Liver (tissue), 9 donors: ENCODE data around the gene PFKFB4. TPM values are rescaled to one million over a fixed set of nuclear protein-coding genes. Genes with fewer than 3 reads are reported as not detected.

Experiments
- DNase-seq: peaks from one replicate; pipeline ENCODE4 v3.0.0-alpha.2; 2017; ENCODE audit warnings: low spot score
- H3K27ac ChIP-seq, 2 donors: one replicate each; pipeline ENCODE4 v1.7.0; 2013; ENCODE audit warnings: inconsistent platforms in 2 of 2, low read length in 2 of 2, control low read depth in 1 of 2, low read depth in 1 of 2, mild to moderate bottlenecking in 1 of 2
- H3K27me3 ChIP-seq, 4 donors: one replicate each; pipeline versions ENCODE4 v1.6.1 to v1.7.0; 2013; ENCODE audit warnings: low read length in 3 of 4, inconsistent platforms in 1 of 4, mild to moderate bottlenecking in 1 of 4, moderate library complexity in 1 of 4; ENCODE audit not compliant: control insufficient read depth in 4 of 4, insufficient read depth in 4 of 4
- H3K36me3 ChIP-seq, 4 donors: one replicate each; pipeline versions ENCODE4 v1.6.1 to v1.7.0; 2013; ENCODE audit warnings: low read length in 3 of 4, mild to moderate bottlenecking in 3 of 4, low read depth in 1 of 4, moderate library complexity in 1 of 4; ENCODE audit not compliant: control insufficient read depth in 4 of 4, insufficient read depth in 3 of 4
- H3K4me1 ChIP-seq, 4 donors: one replicate each; pipeline versions ENCODE4 v1.6.1 to v1.7.0; 2013; ENCODE audit warnings: low read length in 3 of 4, mild to moderate bottlenecking in 3 of 4, moderate library complexity in 1 of 4; ENCODE audit not compliant: control insufficient read depth in 4 of 4, insufficient read depth in 4 of 4
- H3K4me3 ChIP-seq, 3 donors: one replicate each; pipeline versions ENCODE4 v1.6.1 to v1.7.0; 2013; ENCODE audit warnings: low read length in 3 of 3, control low read depth in 1 of 3, low read depth in 1 of 3, mild to moderate bottlenecking in 1 of 3
- H3K9ac ChIP-seq, 2 donors: one replicate each; pipeline ENCODE4 v1.7.0; 2013; ENCODE audit warnings: low read length in 2 of 2, mild to moderate bottlenecking in 2 of 2, moderate library complexity in 2 of 2, control low read depth in 1 of 2, low read depth in 1 of 2
- H3K9me3 ChIP-seq, 4 donors: one replicate each; pipeline versions ENCODE4 v1.6.1 to v1.7.0; 2013; ENCODE audit warnings: low read length in 3 of 4; ENCODE audit not compliant: control insufficient read depth in 4 of 4
- ATF3 ChIP-seq: IDR thresholded peaks from 2 replicates; pipeline ENCODE4 v1.6.1; 2016; ENCODE audit warnings: antibody characterized with exemption
- EGR1 ChIP-seq, 2 donors: IDR thresholded peaks; 2 replicates each; pipeline ENCODE4 v1.6.1; 2016 to 2018; ENCODE audit warnings: antibody characterized with exemption in 2 of 2, low read depth in 2 of 2
- FOXA2 ChIP-seq: IDR thresholded peaks from 2 replicates; pipeline ENCODE4 v1.6.1; 2016; ENCODE audit warnings: antibody characterized with exemption
- GABPA ChIP-seq, 2 donors: IDR thresholded peaks in 1 of 2; conservative IDR thresholded peaks in 1 of 2; 2 replicates each; pipeline ENCODE4 v1.6.1; 2016; ENCODE audit warnings: antibody characterized with exemption in 2 of 2, mild to moderate bottlenecking in 1 of 2, moderate library complexity in 1 of 2
- HNF4A ChIP-seq, 2 donors: conservative IDR thresholded peaks; 2 replicates each; pipeline ENCODE4 v1.6.1; 2016; ENCODE audit warnings: antibody characterized with exemption in 2 of 2, mild to moderate bottlenecking in 2 of 2
- JUND ChIP-seq, 2 donors: IDR thresholded peaks; 2 replicates each; pipeline ENCODE4 v1.6.1; 2016; ENCODE audit warnings: antibody characterized with exemption in 2 of 2
- MAX ChIP-seq: IDR thresholded peaks from 2 replicates; pipeline ENCODE4 v1.6.1; 2016; ENCODE audit warnings: antibody characterized with exemption
- RAD21 ChIP-seq, 2 donors: IDR thresholded peaks; 2 replicates each; pipeline ENCODE4 v1.6.1; 2016; ENCODE audit warnings: antibody characterized with exemption in 2 of 2, mild to moderate bottlenecking in 2 of 2
- RXRA ChIP-seq, 2 donors: IDR thresholded peaks; 2 replicates each; pipeline ENCODE4 v1.6.1; 2017 to 2018; ENCODE audit warnings: antibody characterized with exemption in 2 of 2, mild to moderate bottlenecking in 1 of 2
- SP1 ChIP-seq: IDR thresholded peaks from 2 replicates; pipeline ENCODE4 v1.6.1; 2018; ENCODE audit warnings: antibody characterized with exemption, mild to moderate bottlenecking
- YY1 ChIP-seq: IDR thresholded peaks from 2 replicates; pipeline ENCODE4 v1.6.1; 2016; ENCODE audit warnings: antibody characterized with exemption, mild to moderate bottlenecking
- ZBTB33 ChIP-seq: IDR thresholded peaks from 2 replicates; pipeline ENCODE4 v1.6.1; 2016; ENCODE audit warnings: antibody characterized with exemption
- WGBS: extraction: QIAGEN DNeasy Blood & Tissue Kit; methylation state at CpG from one replicate; pipeline ENCODE4 v1.1.7; 2013; 5-methylcytosine and 5-hydroxymethylcytosine counted together
- polyA plus RNA-seq, 2 donors: library from polyadenylated mRNA; stranded (reverse) in 1 of 2; unstranded in 1 of 2; fragments of 200-250 nt in 1 of 2; fragments of >200 nt in 1 of 2; fragmentation: Nextera tagmentation in 1 of 2; extraction: Ambion mirVana in 1 of 2; gene quantifications; one replicate each; pipeline versions ENCODE4 v1.2.1 to v1.2.3, GENCODE V29; 2013 to 2015
- total RNA-seq, 2 donors: library from RNA; depleted of rRNA; stranded (reverse); fragments of >200 nt; gene quantifications; one replicate each; pipeline ENCODE4 v1.2.3, GENCODE V29; 2014
- donor health status: healthy.
- donor health status: healthy.
- donor health status: healthy.
- donor health status: healthy.
- donor health status: healthy.

Gene PFKFB4
- total and polyA plus RNA-seq, 4 donors, result 0.46 to 5.3 (median 1.7) TPM

GRCh38 chr3:48584836-48585235 is 28.2 kb upstream of the PFKFB4 start:
- Histone ChIP-seq H3K4me3 (no peak overlapping the region), H3K4me1 (peaks cover 0 to 3% (median 0%) of the 10 kb centered on the region in 4 donors), H3K27me3 (no peaks in the 10 kb centered on the region), H3K27ac (no peak overlapping the region), H3K9ac (no peak overlapping the region), H3K9me3 (no peaks in the 10 kb centered on the region), H3K36me3 (no peaks in the 10 kb centered on the region)
- no peak for DNase-seq
- TF ChIP-seq JUND (IDR thresholded peaks at IDR 0.05) (no peak), RAD21 (IDR thresholded peaks at IDR 0.05) (no peak), ATF3 (no peak), RXRA (IDR thresholded peaks at IDR 0.05) (no peak)
- 91% methylated on average over 9 of the region's 9 CpGs for WGBS

GRCh38 chr3:48581621-48582481 is 25.2 kb upstream of the PFKFB4 start:
- Histone ChIP-seq H3K9me3 (no peaks in the 10 kb centered on the region), H3K27ac (no peak overlapping the region), H3K9ac (no peak overlapping the region), H3K4me3 (no peak overlapping the region), H3K27me3 (no peaks in the 10 kb centered on the region), H3K4me1 (peaks cover 0 to 3% (median 0%) of the 10 kb centered on the region in 4 donors), H3K36me3 (no peaks in the 10 kb centered on the region)
- 86% methylated on average over 14 of the region's 14 CpGs for WGBS
- no peak for DNase-seq
- TF ChIP-seq ZBTB33, result no peak
- TF ChIP-seq EGR1 (IDR thresholded peaks at IDR 0.05; ENCODE audit: low read depth in 2 of 2), result no peak
- TF ChIP-seq RXRA (IDR thresholded peaks at IDR 0.05), result peak in 1 of 2 donors; percentile 6
- TF ChIP-seq HNF4A (conservative IDR thresholded peaks at IDR 0.05), result peak; percentile 35 to 41
- no peak for TF ChIP-seq ATF3

- Histone ChIP-seq H3K27me3 (no peaks in the 10 kb centered on the region), H3K4me3 (no peak overlapping the region), H3K9ac (no peak overlapping the region), H3K27ac (no peak overlapping the region), H3K9me3 (no peaks in the 10 kb centered on the region), H3K36me3 (no peaks in the 10 kb centered on the region), H3K4me1 (peaks cover 0 to under 1% (median 0%) of the 10 kb centered on the region in 4 donors)
- 87% methylated on average over 4 of the region's 4 CpGs for WGBS
- no peak for DNase-seq
- TF ChIP-seq ZBTB33 (no peak), RAD21 (IDR thresholded peaks at IDR 0.05) (no peak), YY1 (no peak), JUND (IDR thresholded peaks at IDR 0.05) (no peak), RXRA (IDR thresholded peaks at IDR 0.05) (no peak), FOXA2 (no peak), SP1 (no peak), ATF3 (no peak), GABPA (IDR thresholded peaks at IDR 0.05 in 1 of 2, conservative IDR thresholded peaks at IDR 0.05 in 1 of 2) (no peak), MAX (no peak)
Observed at GRCh38 chr3:48576647-48577046, 20.0 kb upstream of the PFKFB4 start.
